Activated naive CD8-positive, alpha-beta T cell treated with anti-CD3 and anti-CD28 coated beads for 36 hours (primary cell): ENCODE data around the gene P2RX5. TPM values are rescaled to one million over a fixed set of nuclear protein-coding genes. Genes with fewer than 3 reads are reported as not detected.

Experiments
- DNase-seq: peaks from one replicate; pipeline ENCODE4 v3.0.0; 2021
- H3K27ac Mint-ChIP-seq: one replicate; pipeline ENCODE4 v1.8.0; 2022; ENCODE audit warnings: mild to moderate bottlenecking, moderate library complexity, mixed read lengths
- H3K27me3 Mint-ChIP-seq: one replicate; pipeline ENCODE4 v1.8.0; 2022; ENCODE audit warnings: mild to moderate bottlenecking, mixed read lengths
- H3K36me3 Mint-ChIP-seq: one replicate; pipeline ENCODE4 v1.8.0; 2021; ENCODE audit warnings: mild to moderate bottlenecking, mixed read lengths
- H3K4me1 Mint-ChIP-seq: one replicate; pipeline ENCODE4 v1.8.0; 2021; ENCODE audit warnings: mixed read lengths
- H3K4me3 Mint-ChIP-seq: one replicate; pipeline ENCODE4 v1.8.0; 2022; ENCODE audit warnings: mild to moderate bottlenecking, moderate library complexity, mixed read lengths
- H3K9me3 Mint-ChIP-seq: one replicate; pipeline ENCODE4 v1.8.0; 2022; ENCODE audit warnings: mixed read lengths
- total RNA-seq, 2 experiments: library from RNA; stranded (reverse); gene quantifications; one replicate each; pipeline ENCODE4 v1.2.3, GENCODE V29; 2021

P2RX5 gene
- total RNA-seq, 2 experiments from 2014 or later = 32.0 to 38.7 TPM

DNA sequence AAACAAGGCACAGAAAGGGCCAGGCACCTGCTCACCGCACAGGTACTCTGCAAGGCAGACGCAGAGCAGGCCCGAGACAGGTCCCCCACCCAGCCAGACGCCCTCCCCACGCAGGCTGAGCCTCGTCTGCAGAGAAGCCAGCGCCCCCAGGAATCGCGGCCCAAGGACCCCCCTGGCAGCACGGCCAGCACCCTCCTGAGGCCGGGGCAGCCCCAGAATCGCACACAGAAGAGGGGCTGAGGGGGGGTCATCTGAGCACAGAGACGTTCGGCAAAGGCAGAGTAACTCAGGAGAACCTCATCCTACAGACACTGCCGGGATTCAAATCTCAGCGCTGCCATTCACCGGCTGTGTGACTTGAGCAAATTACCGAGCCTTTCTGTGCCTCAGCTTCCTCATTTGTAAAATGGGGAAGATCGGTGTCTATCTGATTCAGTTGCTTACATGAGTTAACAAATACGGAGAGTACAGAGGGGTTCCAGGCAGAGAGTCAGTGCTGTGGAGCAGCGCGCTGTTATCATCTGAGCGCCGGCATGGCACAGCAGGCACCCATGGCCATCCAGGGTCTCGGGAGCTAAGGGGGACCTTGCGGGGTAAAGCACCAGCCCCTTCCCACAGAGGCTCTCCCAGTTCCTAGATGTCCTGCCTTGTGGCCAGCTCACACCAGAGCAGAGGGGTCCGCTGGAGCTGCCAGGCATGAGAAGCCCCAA is 17.0 kb downstream of the P2RX5 start:
- DNase-seq = no peak
- no peak overlapping the region for H3K27ac Mint-ChIP-seq
- peaks cover 6% of the 10 kb centered on the region for H3K4me1 Mint-ChIP-seq
- H3K4me3 Mint-ChIP-seq = no peak overlapping the region
- H3K9me3 Mint-ChIP-seq = no peaks in the 10 kb centered on the region
- no peaks in the 10 kb centered on the region for H3K27me3 Mint-ChIP-seq
- no peaks in the 10 kb centered on the region for H3K36me3 Mint-ChIP-seq

DNA sequence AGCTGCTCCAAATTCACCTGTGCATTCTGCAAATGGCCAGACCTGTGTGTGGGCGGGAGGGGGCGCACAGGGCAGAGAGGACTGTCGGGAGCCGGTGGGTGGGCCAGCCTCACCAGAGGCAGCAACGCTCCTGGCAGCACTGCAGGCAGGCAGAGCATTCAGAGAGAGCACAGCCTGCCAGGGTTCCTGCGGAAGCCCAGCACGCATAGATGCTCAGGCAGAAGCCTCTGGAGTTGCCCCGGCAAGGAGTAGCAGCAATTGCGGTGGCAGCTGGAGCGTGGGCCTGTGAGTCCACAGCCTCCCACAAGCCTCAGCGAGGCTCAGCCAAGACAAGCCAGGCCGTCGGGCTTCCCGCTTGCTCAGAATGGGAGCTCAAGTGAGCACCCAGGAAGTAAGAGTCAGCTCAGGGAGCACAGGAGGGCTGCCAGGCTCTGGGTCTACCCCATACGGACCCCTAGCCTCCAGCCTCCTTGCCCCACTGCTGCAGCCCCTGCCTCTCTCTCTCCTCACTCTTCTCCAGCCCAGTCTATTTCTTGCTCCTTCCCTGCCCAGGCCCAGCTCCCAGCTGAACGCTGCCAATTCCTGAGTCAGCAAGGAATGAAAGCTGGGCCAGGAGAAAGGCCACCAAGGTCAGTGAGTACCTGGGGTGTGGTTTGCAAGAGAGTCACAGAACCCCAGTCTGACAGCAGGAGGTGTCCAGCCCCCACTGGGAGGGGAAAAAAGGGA is 17.7 kb downstream of the P2RX5 start:
- Mint-ChIP-seq H3K4me1 (peaks cover 5% of the 10 kb centered on the region), H3K9me3 (no peaks in the 10 kb centered on the region), H3K27me3 (no peaks in the 10 kb centered on the region), H3K36me3 (no peaks in the 10 kb centered on the region), H3K4me3 (no peak overlapping the region), H3K27ac (no peak overlapping the region)
- DNase-seq = no peak

DNA sequence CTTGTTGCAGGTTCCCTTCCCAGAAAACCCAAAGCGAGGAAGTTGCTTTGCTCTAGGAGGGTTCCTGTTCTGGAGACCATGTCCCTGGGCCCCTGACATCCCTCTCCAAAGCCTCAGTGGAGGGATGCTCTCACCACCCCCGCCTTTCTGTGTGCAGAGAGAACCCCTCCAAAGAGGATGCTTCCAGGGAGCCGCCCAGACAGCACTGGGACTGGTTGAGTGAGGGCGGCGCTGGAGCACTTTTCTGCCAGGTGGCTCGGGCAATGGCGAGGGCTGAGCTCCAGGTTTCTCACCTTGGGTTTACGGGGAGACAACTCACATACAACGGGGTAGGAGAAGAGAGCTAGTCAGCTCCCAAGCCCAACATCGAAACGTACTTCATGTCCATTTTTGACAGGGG is 20.1 kb downstream of the P2RX5 start:
- Mint-ChIP-seq H3K9me3 (no peaks in the 10 kb centered on the region), H3K4me1 (no peaks in the 10 kb centered on the region), H3K4me3 (no peak overlapping the region), H3K27me3 (no peaks in the 10 kb centered on the region), H3K36me3 (no peaks in the 10 kb centered on the region), H3K27ac (peak overlapping the region; percentile 12)
- no peak for DNase-seq

GRCh38 chr17:3672571-3672970 is 23.4 kb downstream of the P2RX5 start:
- Mint-ChIP-seq H3K27me3 (no peaks in the 10 kb centered on the region), H3K4me3 (no peak overlapping the region), H3K9me3 (no peaks in the 10 kb centered on the region), H3K36me3 (peaks cover 16% of the 10 kb centered on the region), H3K4me1 (peaks cover 13% of the 10 kb centered on the region), H3K27ac (no peak overlapping the region)
- DNase-seq = no peak

GRCh38 chr17:3669548-3669947 is 26.4 kb downstream of the P2RX5 start:
- H3K9me3 Mint-ChIP-seq = no peaks in the 10 kb centered on the region
- DNase-seq = no peak
- peaks cover 17% of the 10 kb centered on the region for H3K4me1 Mint-ChIP-seq
- H3K4me3 Mint-ChIP-seq = peak overlapping the region; percentile 95
- H3K27ac Mint-ChIP-seq = peak overlapping the region; percentile 92
- H3K36me3 Mint-ChIP-seq = peaks cover 16% of the 10 kb centered on the region
- H3K27me3 Mint-ChIP-seq = no peaks in the 10 kb centered on the region

DNA sequence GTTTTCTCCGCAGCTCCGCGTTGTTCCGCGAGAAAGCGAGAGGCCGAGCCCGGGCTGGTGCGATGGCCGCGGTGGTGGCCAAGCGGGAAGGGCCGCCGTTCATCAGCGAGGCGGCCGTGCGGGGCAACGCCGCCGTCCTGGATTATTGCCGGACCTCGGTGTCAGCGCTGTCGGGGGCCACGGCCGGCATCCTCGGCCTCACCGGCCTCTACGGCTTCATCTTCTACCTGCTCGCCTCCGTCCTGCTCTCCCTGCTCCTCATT is 26.9 kb downstream of the P2RX5 start:
- H3K36me3 Mint-ChIP-seq = peaks cover 16% of the 10 kb centered on the region
- peaks cover 17% of the 10 kb centered on the region for H3K4me1 Mint-ChIP-seq
- H3K4me3 Mint-ChIP-seq = peak overlapping the region; percentile 95
- peak overlapping the region; percentile 92 for H3K27ac Mint-ChIP-seq
- DNase-seq = no peak
- no peaks in the 10 kb centered on the region for H3K9me3 Mint-ChIP-seq
- H3K27me3 Mint-ChIP-seq = no peaks in the 10 kb centered on the region

DNA sequence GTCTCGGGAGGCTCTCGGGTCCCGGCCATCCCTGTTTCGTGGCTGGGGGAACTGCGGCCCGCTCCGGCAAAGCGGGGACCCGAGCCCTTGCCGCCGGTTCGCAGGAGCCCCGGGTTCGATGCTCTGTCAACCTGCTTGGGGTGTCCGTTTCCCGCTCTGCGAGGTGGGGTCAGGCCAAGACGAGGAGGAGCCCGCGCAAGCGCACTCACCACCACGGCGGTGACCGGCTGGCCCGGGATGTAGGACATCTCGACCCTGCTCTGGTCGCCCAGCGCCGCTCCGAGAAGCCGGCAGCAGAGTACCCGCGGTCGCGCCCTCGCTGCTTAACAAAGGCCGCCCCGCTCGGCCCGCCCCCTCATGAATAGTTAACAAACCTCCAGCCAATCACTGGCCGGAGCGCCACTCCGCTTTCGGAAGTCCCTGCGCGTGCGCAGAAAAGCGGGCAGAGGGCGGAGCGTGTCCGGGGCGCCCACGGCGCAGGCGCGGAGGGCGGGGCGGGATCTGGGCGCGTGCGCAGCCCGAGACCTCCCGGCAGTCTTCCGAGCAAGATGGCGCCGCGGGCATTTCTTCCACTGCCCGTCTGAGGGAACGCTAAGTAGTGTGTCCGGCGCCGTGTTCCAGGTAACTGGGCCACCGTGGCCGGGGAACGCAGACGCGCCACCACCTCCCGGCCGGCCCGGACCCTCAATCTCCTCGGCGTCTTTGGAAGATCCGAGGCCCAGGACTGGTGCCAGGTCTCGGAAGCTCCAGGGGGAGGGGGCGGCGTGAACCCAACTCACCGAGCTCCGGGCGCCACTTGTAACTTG is 27.5 kb downstream of the P2RX5 start, which contains the start of the genes EMC6 and TAX1BP3:
TSS of gene EMC6 (plus strand) at position 534 of the 806 bp plus-strand sequence. CDS start 335 bp downstream, outside the sequence.
TSS of gene TAX1BP3 (minus strand) at position 300 of the 806 bp plus-strand sequence. CDS start at position 248, 52 bp downstream.
- H3K27ac Mint-ChIP-seq = peak within 1 kb of the TSS; percentile 92
- H3K4me3 Mint-ChIP-seq = peak within 1 kb of the TSS; percentile 95
- H3K27me3 Mint-ChIP-seq = no peaks in the 10 kb centered on the region
- H3K36me3 Mint-ChIP-seq = peaks cover 16% of the 10 kb centered on the region
- peak; percentile 100 for DNase-seq
- H3K9me3 Mint-ChIP-seq = no peaks in the 10 kb centered on the region
- peaks cover 17% of the 10 kb centered on the region for H3K4me1 Mint-ChIP-seq

- H3K36me3 Mint-ChIP-seq = peaks cover 16% of the 10 kb centered on the region
- no peaks in the 10 kb centered on the region for H3K9me3 Mint-ChIP-seq
- peak overlapping the region; percentile 95 for H3K4me3 Mint-ChIP-seq
- peaks cover 17% of the 10 kb centered on the region for H3K4me1 Mint-ChIP-seq
- H3K27me3 Mint-ChIP-seq = no peaks in the 10 kb centered on the region
- H3K27ac Mint-ChIP-seq = no peak overlapping the region
- peak; percentile 13 for DNase-seq
These were observed 28.3 kb downstream of the P2RX5 start for GRCh38 chr17:3667366-3668278.

DNA sequence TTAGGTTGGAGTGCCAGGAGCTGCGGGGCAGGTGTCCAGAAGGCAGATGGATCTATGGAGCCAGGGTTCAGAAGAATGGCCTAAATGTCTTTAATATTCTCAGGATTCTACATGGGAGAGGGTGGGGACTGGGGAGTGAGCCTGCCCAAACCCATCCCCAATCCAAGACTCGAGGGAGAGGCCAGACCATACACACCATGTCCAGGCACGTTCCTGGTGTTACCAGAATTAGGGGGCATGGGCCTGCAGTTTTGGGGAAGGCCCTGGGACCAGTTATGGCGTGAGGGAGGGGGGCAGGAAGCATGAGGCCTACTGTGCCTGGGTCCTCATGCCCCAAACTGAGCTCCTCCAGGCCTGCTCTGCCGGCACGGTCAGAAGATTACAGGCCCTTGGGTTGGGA is 29.4 kb downstream of the P2RX5 start:
- Mint-ChIP-seq H3K36me3 (peaks cover 16% of the 10 kb centered on the region), H3K4me1 (peaks cover 17% of the 10 kb centered on the region), H3K27me3 (no peaks in the 10 kb centered on the region), H3K4me3 (no peak overlapping the region), H3K27ac (no peak overlapping the region), H3K9me3 (no peaks in the 10 kb centered on the region)
- DNase-seq = no peak

DNA sequence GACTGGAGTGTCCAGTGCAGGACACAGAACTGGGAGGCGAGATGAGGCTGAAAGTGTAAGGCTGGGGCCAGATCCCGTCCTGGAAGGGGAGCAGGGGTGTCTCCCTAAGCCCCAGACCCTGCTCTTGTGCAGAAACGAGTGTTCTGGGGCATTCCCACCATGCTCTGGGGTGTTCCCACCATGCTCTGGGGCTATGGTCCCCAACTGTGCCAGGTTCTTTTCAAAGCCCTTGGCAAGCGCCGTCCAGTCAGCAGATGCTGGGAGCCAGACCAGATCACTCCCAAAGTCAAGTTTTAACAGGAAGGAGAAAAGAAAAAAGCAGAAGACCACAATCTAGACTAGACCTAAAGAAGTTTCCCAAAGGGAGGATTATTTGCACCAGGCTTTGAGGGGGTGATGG is 30.1 kb downstream of the P2RX5 start:
- Mint-ChIP-seq H3K4me1 (peaks cover 17% of the 10 kb centered on the region), H3K9me3 (no peaks in the 10 kb centered on the region), H3K36me3 (peaks cover 16% of the 10 kb centered on the region), H3K27me3 (no peaks in the 10 kb centered on the region), H3K4me3 (no peak overlapping the region), H3K27ac (no peak overlapping the region)
- DNase-seq = no peak

- peaks cover 5% of the 10 kb centered on the region for H3K4me1 Mint-ChIP-seq
- no peaks in the 10 kb centered on the region for H3K36me3 Mint-ChIP-seq
- no peak for DNase-seq
- H3K4me3 Mint-ChIP-seq = no peak overlapping the region
- no peaks in the 10 kb centered on the region for H3K9me3 Mint-ChIP-seq
- no peak overlapping the region for H3K27ac Mint-ChIP-seq
- H3K27me3 Mint-ChIP-seq = no peaks in the 10 kb centered on the region
These were observed 32.6 kb downstream of the P2RX5 start for GRCh38 chr17:3663102-3664011.

GRCh38 chr17:3660311-3660891 is 35.6 kb downstream of the P2RX5 start:
- Mint-ChIP-seq H3K9me3 (no peaks in the 10 kb centered on the region), H3K36me3 (no peaks in the 10 kb centered on the region), H3K27ac (no peak overlapping the region), H3K27me3 (no peaks in the 10 kb centered on the region), H3K4me1 (no peaks in the 10 kb centered on the region), H3K4me3 (no peak overlapping the region)
- DNase-seq = no peak

- Mint-ChIP-seq H3K36me3 (no peaks in the 10 kb centered on the region), H3K27me3 (no peaks in the 10 kb centered on the region), H3K27ac (no peak overlapping the region), H3K9me3 (no peaks in the 10 kb centered on the region), H3K4me1 (no peaks in the 10 kb centered on the region), H3K4me3 (no peak overlapping the region)
- DNase-seq = no peak
These were observed 36.3 kb downstream of the P2RX5 start for GRCh38 chr17:3659541-3660111.
